ENCODE data around the gene CACNA1H. TPM values are rescaled to one million over a fixed set of nuclear protein-coding genes. Genes with fewer than 3 reads are reported as not detected.

CACNA1H gene
- polyA plus RNA-seq, 1 experiment: 1.5 TPM

GRCh38 chr16:1213796-1214372 is 61.0 kb downstream of the CACNA1H start:
- Histone ChIP-seq H3K4me3 (ENCODE audit: low read depth, low read length) (no peak overlapping the region), H3K27me3 (ENCODE audit: control insufficient read depth, insufficient read depth, low read length) (no peaks in the 10 kb centered on the region), H3K9me3 (ENCODE audit: control insufficient read depth, insufficient read depth, low read length) (peaks cover 34% of the 10 kb centered on the region; the same call in 1 of the 2 replicates), H3K27ac (ENCODE audit: low read depth, low read length) (no peak overlapping the region)
- ChIA-PET POLR2A (no interaction called here), CTCF (no interaction called here)
- TF ChIP-seq, protein P1, sequence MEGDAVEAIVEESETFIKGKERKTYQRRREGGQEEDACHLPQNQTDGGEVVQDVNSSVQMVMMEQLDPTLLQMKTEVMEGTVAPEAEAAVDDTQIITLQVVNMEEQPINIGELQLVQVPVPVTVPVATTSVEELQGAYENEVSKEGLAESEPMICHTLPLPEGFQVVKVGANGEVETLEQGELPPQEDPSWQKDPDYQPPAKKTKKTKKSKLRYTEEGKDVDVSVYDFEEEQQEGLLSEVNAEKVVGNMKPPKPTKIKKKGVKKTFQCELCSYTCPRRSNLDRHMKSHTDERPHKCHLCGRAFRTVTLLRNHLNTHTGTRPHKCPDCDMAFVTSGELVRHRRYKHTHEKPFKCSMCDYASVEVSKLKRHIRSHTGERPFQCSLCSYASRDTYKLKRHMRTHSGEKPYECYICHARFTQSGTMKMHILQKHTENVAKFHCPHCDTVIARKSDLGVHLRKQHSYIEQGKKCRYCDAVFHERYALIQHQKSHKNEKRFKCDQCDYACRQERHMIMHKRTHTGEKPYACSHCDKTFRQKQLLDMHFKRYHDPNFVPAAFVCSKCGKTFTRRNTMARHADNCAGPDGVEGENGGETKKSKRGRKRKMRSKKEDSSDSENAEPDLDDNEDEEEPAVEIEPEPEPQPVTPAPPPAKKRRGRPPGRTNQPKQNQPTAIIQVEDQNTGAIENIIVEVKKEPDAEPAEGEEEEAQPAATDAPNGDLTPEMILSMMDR (IDR thresholded peaks at IDR 0.05; ENCODE audit: low read depth, low read length): no peak
- no peak for DNase-seq (ENCODE audit: low read depth, low spot score)

- Histone ChIP-seq H3K9me3 (ENCODE audit: control insufficient read depth, insufficient read depth, low read length) (peaks cover 28% of the 10 kb centered on the region; the same call in 1 of the 2 replicates), H3K4me3 (ENCODE audit: low read depth, low read length) (no peak overlapping the region), H3K27ac (ENCODE audit: low read depth, low read length) (no peak overlapping the region), H3K27me3 (ENCODE audit: control insufficient read depth, insufficient read depth, low read length) (no peaks in the 10 kb centered on the region)
- CTCF ChIA-PET: no interaction called here
- no peak for DNase-seq (ENCODE audit: low read depth, low spot score)
- POLR2A ChIA-PET: no interaction called here
- TF ChIP-seq, protein P1 (IDR thresholded peaks at IDR 0.05; ENCODE audit: low read depth, low read length): no peak
Observed at GRCh38 chr16:1214719-1215118, 61.8 kb downstream of the CACNA1H start.

GRCh38 chr16:1215574-1216295 is 62.8 kb downstream of the CACNA1H start:
- TF ChIP-seq, protein P1 (IDR thresholded peaks at IDR 0.05; ENCODE audit: low read depth, low read length): no peak
- Histone ChIP-seq H3K9me3 (ENCODE audit: control insufficient read depth, insufficient read depth, low read length) (peaks cover 20% of the 10 kb centered on the region; the same call in 1 of the 2 replicates), H3K27ac (ENCODE audit: low read depth, low read length) (no peak overlapping the region), H3K27me3 (ENCODE audit: control insufficient read depth, insufficient read depth, low read length) (no peaks in the 10 kb centered on the region), H3K4me3 (ENCODE audit: low read depth, low read length) (no peak overlapping the region)
- DNase-seq (ENCODE audit: low read depth, low spot score): no peak
- POLR2A ChIA-PET: no interaction called here
- CTCF ChIA-PET: no interaction called here

- Histone ChIP-seq H3K27me3 (ENCODE audit: control insufficient read depth, insufficient read depth, low read length) (no peaks in the 10 kb centered on the region), H3K27ac (ENCODE audit: low read depth, low read length) (no peak overlapping the region), H3K4me3 (ENCODE audit: low read depth, low read length) (no peak overlapping the region), H3K9me3 (ENCODE audit: control insufficient read depth, insufficient read depth, low read length) (peaks cover 15% of the 10 kb centered on the region; the same call in 1 of the 2 replicates)
- TF ChIP-seq, protein P1 (IDR thresholded peaks at IDR 0.05; ENCODE audit: low read depth, low read length): no peak
- ChIA-PET POLR2A (no interaction called here), CTCF (no interaction called here)
- no peak for DNase-seq (ENCODE audit: low read depth, low spot score)
Observed at GRCh38 chr16:1216296-1216619, 63.4 kb downstream of the CACNA1H start.

DNA sequence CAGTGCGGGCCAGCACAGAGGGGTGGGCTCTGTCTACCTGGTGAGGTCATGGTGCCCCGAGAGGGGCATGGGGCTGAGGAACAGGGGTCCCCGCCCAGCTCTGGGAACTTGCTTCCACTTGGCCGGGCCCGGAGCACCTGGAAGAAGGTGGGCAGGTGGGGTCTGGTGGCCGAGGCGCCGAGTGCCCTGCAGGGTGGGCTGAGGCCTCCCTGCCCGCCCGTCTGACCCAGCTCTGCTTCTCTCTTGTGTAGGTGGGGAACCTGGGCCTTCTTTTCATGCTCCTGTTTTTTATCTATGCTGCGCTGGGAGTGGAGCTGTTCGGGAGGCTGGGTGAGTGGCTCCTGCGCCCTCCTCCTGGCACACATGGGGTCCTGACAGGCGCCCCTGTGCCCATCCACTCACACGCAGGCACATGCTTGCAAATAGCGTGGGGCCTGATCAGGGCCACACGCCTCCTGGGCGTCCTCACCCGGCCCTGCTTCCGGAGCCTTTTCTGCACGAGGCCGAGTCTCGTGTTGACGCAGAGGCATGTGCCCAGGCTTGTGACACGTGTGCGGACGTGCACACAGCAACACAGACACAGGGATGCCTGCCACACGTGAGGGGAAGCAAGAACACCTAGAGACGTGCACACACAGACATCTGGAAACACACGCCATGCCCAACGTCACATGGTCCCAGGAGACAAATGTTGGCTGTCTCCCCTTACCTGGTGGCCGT is 63.9 kb downstream of the CACNA1H start:
- H3K27ac ChIP-seq (ENCODE audit: low read depth, low read length): no peak overlapping the region
- H3K4me3 ChIP-seq (ENCODE audit: low read depth, low read length): no peak overlapping the region
- peaks cover 9% of the 10 kb centered on the region; the same call in 1 of the 2 replicates for H3K9me3 ChIP-seq (ENCODE audit: control insufficient read depth, insufficient read depth, low read length)
- ChIA-PET CTCF (no interaction called here), POLR2A (no interaction called here)
- DNase-seq (ENCODE audit: low read depth, low spot score): no peak
- no peaks in the 10 kb centered on the region for H3K27me3 ChIP-seq (ENCODE audit: control insufficient read depth, insufficient read depth, low read length)
- TF ChIP-seq, protein P1 (IDR thresholded peaks at IDR 0.05; ENCODE audit: low read depth, low read length): no peak

Measured in AG04450 (cell line).